Ramos (cell line): Measurements from ENCODE around the gene TLL2.
"Not testable (repeated sequence)": the region's sequence is repeated elsewhere in the genome, so short reads cannot be mapped to it uniquely, and the experiment has no call there.

Experiments used
- in situ Hi-C: fragments of 300-500 bp; cut with MboI; formaldehyde crosslinking; loops from one replicate; pipeline ENCODE4 v1.14.3; 2022; ENCODE audit warnings: low sequenced_read_pairs; ENCODE audit not compliant: unreplicated experiment

The TLL2 gene

GRCh38 chr10:96513698-96514561 lies at the start of gene TLL2:
TLL2 (minus strand) TSS chr10:96513926; CDS start chr10:96513685, 241 bp downstream.
- in situ Hi-C loops, result no loop called here

- in situ Hi-C loops, result no loop called here
These were observed 47.5 kb upstream of the TLL2 start for GRCh38 chr10:96560966-96561887.

DNA sequence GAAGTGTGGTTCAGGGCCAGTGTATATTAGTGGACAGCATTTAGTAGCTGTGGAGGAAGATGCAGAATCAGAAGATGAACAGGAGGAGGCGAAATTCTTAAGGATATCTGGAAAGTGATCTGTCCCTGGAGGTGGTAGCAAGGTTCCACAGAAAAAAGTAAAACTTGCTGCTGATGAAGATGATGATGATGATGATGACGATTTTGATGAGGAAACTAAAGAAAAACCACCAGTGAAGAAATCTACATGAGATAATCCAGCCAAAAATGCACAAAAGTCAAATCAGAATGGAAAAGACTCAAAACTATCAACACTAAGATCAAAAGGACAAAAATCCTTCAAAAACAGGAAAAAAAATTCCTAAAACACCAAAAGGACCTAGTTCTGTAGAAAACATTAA lies 46.8 kb upstream of the TLL2 start:
- in situ Hi-C loops, result no loop called here

DNA sequence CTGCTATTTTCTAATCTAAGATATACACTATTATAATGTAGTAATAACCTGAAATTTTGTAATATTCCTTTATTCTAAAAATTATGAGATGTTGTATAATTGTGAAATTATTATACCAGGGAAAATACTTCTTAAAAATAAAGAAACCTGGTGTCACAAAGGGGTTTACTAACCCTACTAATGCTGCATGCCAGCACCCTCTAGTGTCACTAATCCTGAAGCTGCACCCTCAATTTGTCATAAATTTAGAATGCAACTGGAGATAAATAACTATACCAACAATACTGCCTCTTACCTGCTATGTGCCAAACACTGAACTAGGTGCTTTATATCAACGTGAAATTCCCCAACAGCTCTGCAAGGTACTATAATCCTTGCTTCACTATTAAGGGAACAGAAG lies 42.3 kb upstream of the TLL2 start:
- in situ Hi-C loops, result no loop called here

DNA sequence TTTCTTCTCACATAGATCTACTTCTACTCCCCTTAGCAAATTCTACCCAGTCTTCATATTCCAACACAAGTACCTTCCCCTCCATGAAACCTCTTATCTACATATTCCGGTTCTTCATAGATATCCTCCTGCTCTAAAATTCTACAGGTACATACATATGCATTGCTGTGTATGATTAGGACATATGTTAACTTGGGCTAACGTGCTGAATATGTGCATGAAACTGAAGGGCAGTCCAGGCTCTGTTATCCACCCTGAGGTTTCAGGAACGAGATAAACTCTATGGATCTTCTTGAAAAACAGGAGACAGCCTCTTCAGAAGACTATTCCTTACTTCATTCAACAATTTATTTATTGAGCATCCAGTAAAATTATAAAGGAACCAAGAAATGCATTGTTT lies 41.6 kb upstream of the TLL2 start:
- in situ Hi-C loops, result no loop called here

GRCh38 chr10:96548589-96548988 lies 34.9 kb upstream of the TLL2 start:
- in situ Hi-C loops, result no loop called here

DNA sequence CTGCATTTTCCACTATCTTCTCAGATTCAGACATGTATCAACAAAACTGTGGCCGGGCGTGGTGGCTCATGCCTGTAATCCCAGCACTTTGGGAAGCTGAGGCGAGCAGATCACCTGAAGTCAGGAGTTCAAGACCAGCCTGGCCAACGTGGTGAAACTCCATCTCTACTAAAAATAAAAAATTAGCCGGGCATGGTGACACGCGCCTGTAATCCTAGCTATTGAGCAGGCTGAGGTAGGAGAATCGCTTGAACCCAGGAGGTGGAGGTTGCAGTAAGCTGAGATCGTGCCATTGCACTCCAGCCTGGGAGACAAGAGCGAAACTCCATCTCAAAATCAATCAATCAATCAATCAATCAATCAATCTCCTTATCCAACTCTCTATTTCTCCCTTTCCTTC lies 31.8 kb upstream of the TLL2 start:
- in situ Hi-C loops, result not testable (repeated sequence)

- in situ Hi-C loops, result no loop called here
These were observed 28.2 kb upstream of the TLL2 start for GRCh38 chr10:96541921-96542320.

DNA sequence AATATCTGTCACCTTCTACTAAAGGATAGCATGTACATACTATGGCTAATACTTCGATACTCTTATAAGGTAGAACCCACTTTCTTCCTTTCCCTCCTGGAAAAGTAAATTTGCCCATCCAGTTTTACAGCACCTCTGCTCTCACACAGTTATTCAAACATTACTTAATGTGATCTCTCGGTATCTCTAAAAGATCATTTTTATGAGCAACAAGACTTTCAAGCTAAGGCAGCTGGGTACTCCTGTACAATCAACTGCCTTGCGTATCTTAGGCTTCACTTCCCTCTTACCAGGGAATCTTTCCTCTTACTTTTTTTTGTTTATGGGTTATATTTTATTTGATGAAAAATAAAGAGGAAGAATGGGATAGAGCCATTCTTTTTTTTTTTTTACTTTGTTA lies 26.5 kb upstream of the TLL2 start:
- in situ Hi-C loops, result no loop called here

- in situ Hi-C loops, result no loop called here
These were observed 25.0 kb upstream of the TLL2 start for GRCh38 chr10:96538683-96539082.

GRCh38 chr10:96536129-96536528 lies 22.4 kb upstream of the TLL2 start:
- in situ Hi-C loops, result no loop called here

DNA sequence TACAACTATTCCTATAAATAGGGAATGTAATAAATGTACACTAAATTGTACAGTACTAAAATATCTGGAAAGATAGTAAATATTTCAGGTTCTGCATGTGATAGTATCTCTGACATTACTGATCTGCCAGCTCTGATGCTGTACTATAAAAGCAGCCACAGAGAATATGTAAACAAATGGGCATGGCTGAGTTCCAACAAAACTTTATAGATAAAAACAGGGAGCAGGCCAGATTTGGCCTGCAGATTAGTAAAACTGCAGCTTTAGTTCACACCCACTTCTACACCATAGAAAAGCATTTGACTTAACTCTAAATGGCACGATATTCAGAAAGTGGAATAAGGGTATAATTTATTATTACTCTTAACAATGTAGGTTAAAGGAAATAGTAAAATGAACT lies 18.8 kb upstream of the TLL2 start:
- in situ Hi-C loops, result no loop called here

DNA sequence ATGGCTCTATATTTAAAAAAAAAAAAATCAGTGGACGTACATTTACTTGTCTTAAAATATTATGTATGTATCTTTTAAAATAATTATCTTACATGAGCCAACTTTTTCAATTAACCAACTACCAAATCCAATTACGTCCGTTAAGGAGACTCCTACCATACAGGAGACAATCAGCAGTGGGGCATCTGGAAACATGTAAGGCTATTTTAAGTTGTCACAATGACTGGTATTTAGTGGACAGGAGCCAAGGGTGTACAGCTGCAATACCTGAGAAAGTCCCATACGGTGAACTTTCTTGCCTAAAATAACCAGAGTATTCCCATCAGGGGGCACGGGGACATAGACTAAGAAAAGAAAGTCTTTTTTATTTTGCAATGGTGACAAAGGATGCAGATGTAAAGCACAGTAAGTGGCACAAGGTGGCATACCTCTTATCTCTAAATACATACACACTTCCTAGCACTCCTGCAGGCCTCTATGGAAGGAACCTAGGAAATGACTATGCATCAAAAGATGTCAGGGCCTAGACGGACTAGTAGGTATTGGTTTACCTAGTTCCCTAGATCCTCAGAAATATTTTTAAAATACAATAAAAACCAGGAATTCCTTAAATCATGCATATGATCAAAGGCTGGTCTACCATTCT lies 16.0 kb upstream of the TLL2 start:
- in situ Hi-C loops, result no loop called here

GRCh38 chr10:96524741-96525140 lies 11.0 kb upstream of the TLL2 start:
- in situ Hi-C loops, result no loop called here

DNA sequence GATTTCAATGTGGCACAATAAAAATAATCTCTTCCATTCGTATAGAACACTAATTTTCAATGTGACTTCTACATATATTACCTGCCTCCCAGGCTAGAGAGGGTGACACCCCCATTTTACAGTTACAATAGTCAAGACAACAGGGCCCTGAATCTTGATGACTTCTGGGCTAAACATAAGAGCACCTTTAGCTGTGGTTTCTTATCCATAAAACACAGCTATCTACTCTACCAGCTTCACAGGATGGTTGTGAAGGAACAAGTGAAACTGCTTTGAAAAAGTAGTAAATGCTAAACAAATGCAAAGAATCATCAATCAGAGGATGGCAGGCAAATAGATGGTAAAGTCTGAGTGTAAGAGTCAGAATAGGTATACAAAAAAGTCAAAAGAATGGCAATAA lies 3.6 kb upstream of the TLL2 start:
- in situ Hi-C loops, result no loop called here

- in situ Hi-C loops, result no loop called here
These were observed 2.6 kb upstream of the TLL2 start for GRCh38 chr10:96516337-96516736.

GRCh38 chr10:96513305-96513697 lies 425 bp downstream of the TLL2 start:
- in situ Hi-C loops, result no loop called here

DNA sequence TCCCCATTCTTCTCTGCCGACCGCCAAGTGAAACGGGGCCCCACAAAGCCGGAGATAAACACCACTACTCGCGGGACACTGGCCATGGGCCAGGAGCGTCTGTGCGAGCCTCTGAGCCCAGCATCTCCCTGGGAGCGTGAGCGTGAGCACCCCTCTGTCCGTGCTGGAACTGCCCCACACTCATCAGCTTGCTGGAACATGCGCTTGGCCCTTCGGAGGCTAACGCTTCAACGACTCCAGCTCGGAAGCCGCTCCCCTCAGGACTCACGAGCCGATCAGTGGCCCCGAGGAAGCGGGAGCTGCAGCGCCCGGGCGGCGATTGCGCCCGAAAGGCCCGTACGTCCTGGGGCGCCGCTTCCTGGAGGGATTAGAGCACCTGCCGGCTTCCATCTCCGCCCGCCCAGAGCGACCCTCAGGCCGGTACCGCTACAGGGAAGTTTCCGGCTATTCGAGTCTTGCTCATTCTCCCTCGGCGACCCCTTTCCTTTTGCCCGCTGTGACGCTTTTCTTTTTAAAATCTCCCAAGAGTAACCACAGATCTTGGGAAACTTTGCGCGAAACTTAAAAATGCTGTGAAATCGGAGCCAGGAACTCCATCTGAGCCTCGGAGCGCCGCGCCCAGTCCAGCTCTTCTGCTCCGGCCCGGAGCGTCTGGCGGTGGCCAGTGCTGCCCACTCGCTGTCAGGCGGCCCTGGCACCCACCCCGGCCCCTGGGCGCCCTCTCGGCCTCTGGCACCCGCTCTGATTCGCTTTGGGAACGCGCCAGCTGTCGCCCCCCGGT lies 1.0 kb downstream of the TLL2 start:
- in situ Hi-C loops, result no loop called here

GRCh38 chr10:96511044-96511945 lies 2.4 kb downstream of the TLL2 start:
- in situ Hi-C loops, result no loop called here
